Measurements from ENCODE around the gene SH3RF3. TPM values are rescaled to one million over a fixed set of nuclear protein-coding genes. Genes with fewer than 3 reads are reported as not detected.

Gene SH3RF3
- total RNA-seq, 2 donors from 2014 or later, result 1.3 to 5.6 TPM

DNA sequence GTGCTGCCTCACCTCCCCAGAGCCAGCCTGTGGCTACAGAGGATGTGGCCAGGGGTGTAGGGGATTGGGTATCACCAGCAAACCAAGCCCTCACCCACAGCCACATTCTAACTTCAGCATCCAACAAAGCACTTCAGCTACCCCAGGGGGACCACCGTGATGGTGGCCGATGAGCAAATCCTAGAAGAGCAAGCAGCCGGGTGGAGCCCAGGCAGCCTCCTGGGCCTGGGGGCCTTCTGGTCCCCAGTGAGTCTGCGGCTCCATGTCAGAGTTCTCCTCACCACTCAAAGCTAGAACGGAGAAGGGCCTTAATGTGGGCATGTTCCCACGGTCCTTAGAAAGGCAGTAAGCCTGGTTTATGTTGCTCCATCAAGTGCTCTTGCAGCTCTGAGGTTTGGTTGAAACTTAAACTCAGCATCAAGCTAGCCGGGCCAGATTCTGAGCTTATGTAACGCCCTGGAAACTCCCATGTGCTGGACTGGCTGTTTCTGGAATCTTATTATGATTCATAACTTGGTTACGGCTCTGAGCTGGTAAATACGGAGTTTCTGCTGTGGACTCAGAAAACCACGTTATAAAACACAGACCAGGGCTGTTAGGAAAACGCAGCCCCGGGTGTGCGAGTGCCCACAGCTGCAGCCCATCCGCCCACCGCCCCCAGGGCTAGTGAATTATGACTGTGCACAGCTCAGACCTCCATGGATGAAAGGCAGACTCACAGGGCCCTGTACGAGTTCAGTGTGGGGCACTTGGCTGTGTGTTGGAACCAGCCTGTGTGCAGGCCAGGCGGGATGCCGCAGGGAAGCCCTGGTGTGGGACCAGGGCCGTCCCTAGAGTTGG lies 385.0 kb downstream of the SH3RF3 start:
- Histone ChIP-seq H3K4me1 (no peaks in the 10 kb centered on the region), H3K36me3 (replicated peaks in 1 of 2; ENCODE audit: insufficient read depth in 1 of 2, low read depth in 2 of 2) (no peaks in the 10 kb centered on the region), H3K4me3 (no peak overlapping the region), H3K27ac (peak overlapping the region in 2 of 4 donors; percentile 32 to 34), H3K9me3 (no peaks in the 10 kb centered on the region), H3K27me3 (no peaks in the 10 kb centered on the region)
- ATAC-seq (peak; percentile 57), DNase-seq (peak in 2 of 4 donors; percentile 31 to 45)
- WGBS, 2 donors, result 47 to 59% methylated on average over 13 to 19 of the region's 20 CpGs
- intact Hi-C loops (cut with DNase I), result loop anchor here (5.0 kb wide), 1 partner anchor 387 kb away; the partner anchor contains the start of gene SH3RF3
- TF ChIP-seq CTCF (IDR thresholded peaks at IDR 0.05) (no peak), POLR2A (IDR thresholded peaks at IDR 0.05) (no peak)

DNA sequence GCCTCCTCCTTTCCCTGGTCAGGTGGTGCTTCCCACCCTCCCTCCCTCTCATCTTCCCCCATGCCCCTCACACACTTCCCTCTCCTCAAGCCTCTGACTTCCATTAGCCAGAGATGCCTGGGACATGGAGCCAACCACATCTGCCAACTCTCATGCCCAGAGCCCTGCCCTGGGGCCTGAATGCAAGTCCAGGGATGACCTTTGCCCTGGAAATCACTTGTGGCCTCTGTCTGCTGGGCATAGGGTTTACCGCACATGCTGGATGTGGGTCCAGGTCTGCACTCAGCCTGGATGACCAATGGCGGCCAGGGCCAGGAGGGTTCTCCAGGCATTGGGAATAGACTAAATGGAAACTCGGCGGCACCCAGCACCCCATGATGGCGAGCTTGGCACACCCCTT lies 385.9 kb downstream of the SH3RF3 start:
- Histone ChIP-seq H3K4me3 (no peak overlapping the region), H3K36me3 (replicated peaks in 1 of 2; ENCODE audit: insufficient read depth in 1 of 2, low read depth in 2 of 2) (no peaks in the 10 kb centered on the region), H3K4me1 (no peaks in the 10 kb centered on the region), H3K9me3 (no peaks in the 10 kb centered on the region), H3K27ac (no peak overlapping the region), H3K27me3 (no peaks in the 10 kb centered on the region)
- ATAC-seq (no peak), DNase-seq (no peak)
- 74 to 90% methylated on average over 5 of the region's 5 CpGs for WGBS, 2 donors
- TF ChIP-seq POLR2A (IDR thresholded peaks at IDR 0.05) (no peak), CTCF (IDR thresholded peaks at IDR 0.05) (no peak)
- intact Hi-C loops (cut with DNase I), result loop anchor here (5.0 kb wide), 1 partner anchor 388 kb away; the partner anchor contains the start of gene SH3RF3

- Histone ChIP-seq H3K27me3 (no peaks in the 10 kb centered on the region), H3K4me1 (no peaks in the 10 kb centered on the region), H3K36me3 (replicated peaks in 1 of 2; ENCODE audit: insufficient read depth in 1 of 2, low read depth in 2 of 2) (no peaks in the 10 kb centered on the region), H3K4me3 (no peak overlapping the region), H3K9me3 (no peaks in the 10 kb centered on the region), H3K27ac (no peak overlapping the region)
- WGBS, 2 donors, result 44 to 80% methylated on average over 9 to 20 of the region's 20 CpGs
- peak in 6 of 7 experiments; percentile 25 to 51 (median 42) for TF ChIP-seq CTCF (IDR thresholded peaks at IDR 0.05)
- no peak for TF ChIP-seq POLR2A (IDR thresholded peaks at IDR 0.05)
- intact Hi-C loops (cut with DNase I), result no loop called here
- DNase-seq (peak in 2 of 4 donors; percentile 34 to 59), ATAC-seq (no peak)
Observed at GRCh38 chr2:109516445-109517117, 387.6 kb downstream of the SH3RF3 start.

- WGBS, 2 donors, result 80 to 85% methylated on average over 3 to 25 of the region's 26 CpGs
- Histone ChIP-seq H3K36me3 (replicated peaks in 1 of 2; ENCODE audit: insufficient read depth in 1 of 2, low read depth in 2 of 2) (no peaks in the 10 kb centered on the region), H3K4me1 (no peaks in the 10 kb centered on the region), H3K9me3 (no peaks in the 10 kb centered on the region), H3K27me3 (no peaks in the 10 kb centered on the region), H3K4me3 (no peak overlapping the region), H3K27ac (no peak overlapping the region)
- DNase-seq, result no peak
- ATAC-seq, result no peak
- intact Hi-C loops (cut with DNase I), result no loop called here
- TF ChIP-seq CTCF (IDR thresholded peaks at IDR 0.05) (no peak), POLR2A (IDR thresholded peaks at IDR 0.05) (no peak)
Observed at GRCh38 chr2:109517118-109517889, 388.3 kb downstream of the SH3RF3 start.
